Endothelial cell of umbilical vein (primary cell): Measurements from ENCODE around the gene FYB1. TPM values are rescaled to one million over a fixed set of nuclear protein-coding genes. Genes with fewer than 3 reads are reported as not detected.

Experiments used
- BruUV-seq: library from RNA; stranded (reverse); fragments of 400-500 nt; replicated peaks from 2 replicates; lab custom pipeline; 2021; lab: Mats Ljungman, UMichigan
- CTCF ChIA-PET: fragments of 300-600, 350-600 bp; sonication (Branson Sonifier 250); formaldehyde crosslinking; loops from one replicate; lab custom pipeline; 2021; ENCODE audit warnings: antibody characterized with exemption, inconsistent platforms; lab: Charles Lee
- POLR2A ChIA-PET: fragments of 300-600, 350-600 bp; sonication (Branson Sonifier 250); formaldehyde crosslinking; loops from one replicate; lab custom pipeline; 2021; ENCODE audit warnings: antibody characterized with exemption, inconsistent platforms; lab: Charles Lee
- DNase-seq: peaks from one replicate; pipeline ENCODE4 v3.0.0-alpha.2; 2011; ENCODE audit warnings: low read depth, low spot score
- FAIRE-seq: peaks from 2 replicates; lab custom pipeline; 2011; peaks lifted over from hg19 to GRCh38; lab: Jason Lieb, UNC
- H2AFZ ChIP-seq: 2 replicates; pipeline ENCODE4 v1.6.0; 2012; ENCODE audit warnings: low read depth, low read length, control low read depth, inconsistent platforms
- H3K27ac ChIP-seq: 2 replicates; pipeline ENCODE4 v1.5.1; 2011; ENCODE audit warnings: low read depth, mild to moderate bottlenecking, control low read depth, low read length, moderate library complexity; ENCODE audit not compliant: insufficient read depth
- H3K27me3 ChIP-seq, 2 experiments: 2 replicates each; pipeline versions ENCODE4 v1.6.0 to v1.6.1; 2011; ENCODE audit warnings: low read length in 2 of 2, mixed read lengths in 1 of 2; ENCODE audit not compliant: control insufficient read depth in 2 of 2, insufficient read depth in 2 of 2
- H3K36me3 ChIP-seq, 2 experiments: 2 replicates in 1 of 2; 3 replicates in 1 of 2; pipeline ENCODE4 v1.5.1; 2011; ENCODE audit warnings: low read length in 2 of 2, mild to moderate bottlenecking in 1 of 2, moderate library complexity in 1 of 2; ENCODE audit not compliant: control insufficient read depth in 2 of 2, insufficient read depth in 2 of 2; ENCODE audit errors: extremely low read depth in 1 of 2
- H3K4me1 ChIP-seq: 3 replicates; pipeline ENCODE4 v1.5.1; 2011; ENCODE audit warnings: mild to moderate bottlenecking, low read length; ENCODE audit not compliant: control insufficient read depth, insufficient read depth; ENCODE audit errors: extremely low read depth
- H3K4me2 ChIP-seq: 2 replicates; pipeline ENCODE4 v1.6.1; 2011; ENCODE audit warnings: low read length, control low read depth, mixed read lengths; ENCODE audit not compliant: insufficient read depth
- H3K4me3 ChIP-seq, 3 experiments: fragments of 200-600 bp in 1 of 3; sonication (generic), shearing (Covaris generic) in 1 of 3; replicated peaks in 1 of 3; 2 replicates each; pipeline ENCODE4 v1.5.1; 2011 to 2016; ENCODE audit warnings: control low read depth in 3 of 3, low read length in 3 of 3, mild to moderate bottlenecking in 2 of 3, inconsistent platforms in 1 of 3, low read depth in 1 of 3, moderate library complexity in 1 of 3; ENCODE audit not compliant: insufficient read depth in 1 of 3
- H3K79me2 ChIP-seq: 2 replicates; pipeline ENCODE4 v1.6.0; 2012; ENCODE audit warnings: low read length, inconsistent platforms; ENCODE audit not compliant: control insufficient read depth, insufficient read depth
- H3K9ac ChIP-seq: replicated peaks from 2 replicates; pipeline ENCODE3; 2011; ENCODE audit warnings: low read length, control low read depth; ENCODE audit not compliant: insufficient read depth; ENCODE audit errors: extremely low read depth
- H3K9me1 ChIP-seq: replicated peaks from 3 replicates; pipeline ENCODE4 v1.6.0; 2011; ENCODE audit warnings: mild to moderate bottlenecking, low read length; ENCODE audit not compliant: control insufficient read depth, insufficient read depth; ENCODE audit errors: extremely low read depth
- H3K9me3 ChIP-seq: replicated peaks from 2 replicates; pipeline ENCODE4 v1.5.1; 2012; ENCODE audit warnings: low read length, inconsistent platforms; ENCODE audit not compliant: control insufficient read depth, insufficient read depth
- H4K20me1 ChIP-seq: replicated peaks from 2 replicates; pipeline ENCODE3; 2011; ENCODE audit warnings: mild to moderate bottlenecking, low read length; ENCODE audit not compliant: control insufficient read depth, insufficient read depth; ENCODE audit errors: extremely low read depth
- CTCF ChIP-seq, 2 donors: IDR thresholded peaks; 1 replicate in 1 of 2; 2 replicates in 1 of 2; pipeline ENCODE4 v1.5.1; 2011; ENCODE audit warnings: low read length in 2 of 2, mild to moderate bottlenecking in 2 of 2, moderate library complexity in 2 of 2, control low read depth in 1 of 2, inconsistent platforms in 1 of 2, low read depth in 1 of 2; ENCODE audit not compliant: insufficient read depth in 1 of 2; ENCODE audit errors: extremely low read depth in 1 of 2
- EZH2 ChIP-seq: IDR thresholded peaks from 2 replicates; pipeline ENCODE4 v1.6.1; 2012; ENCODE audit warnings: borderline replicate concordance, low read depth, mild to moderate bottlenecking, moderate library complexity, low read length, inconsistent platforms; ENCODE audit not compliant: severe bottlenecking
- FOS ChIP-seq: IDR thresholded peaks from 2 replicates; pipeline ENCODE4 v1.6.1; 2011; ENCODE audit warnings: mild to moderate bottlenecking, low read length, moderate library complexity, borderline replicate concordance; ENCODE audit not compliant: insufficient read depth
- GATA2 ChIP-seq: IDR thresholded peaks from 2 replicates; pipeline ENCODE4 v1.7.0; 2011; ENCODE audit warnings: low read depth, mild to moderate bottlenecking, moderate library complexity, mixed read lengths, low read length; ENCODE audit not compliant: insufficient read length, insufficient read depth
- JUN ChIP-seq: IDR thresholded peaks from 2 replicates; pipeline ENCODE4 v1.6.1; 2011; ENCODE audit warnings: borderline replicate concordance, low read depth; ENCODE audit not compliant: insufficient read length, insufficient read depth
- MAX ChIP-seq: IDR thresholded peaks from 2 replicates; pipeline ENCODE4 v1.6.1; 2011; ENCODE audit not compliant: insufficient read depth, insufficient read length
- MYC ChIP-seq: IDR thresholded peaks from one replicate; pipeline ENCODE4 v1.6.1; 2011; ENCODE audit warnings: mild to moderate bottlenecking, low read depth, low read length
- POLR2A ChIP-seq: IDR thresholded peaks from 2 replicates; pipeline ENCODE4 v1.6.1; 2012; ENCODE audit warnings: low read depth, mild to moderate bottlenecking, control low read depth, low read length
- POLR2AphosphoS5 ChIP-seq: IDR thresholded peaks from 2 replicates; pipeline ENCODE4 v1.6.1; 2012; ENCODE audit warnings: low read depth, mild to moderate bottlenecking, control low read depth, low read length, moderate library complexity; ENCODE audit not compliant: insufficient read depth
- dilution Hi-C: fragments of 300-500 bp; cut with MboI; formaldehyde crosslinking; loops from one replicate; pipeline ENCODE4 v1.15.0; 2019; ENCODE audit warnings: low sequenced_read_pairs; ENCODE audit not compliant: extremely low pct_ligation_motif_present
- intact Hi-C: fragments of 100-400 bp; cut with micrococcal nuclease; formaldehyde crosslinking; loops from one replicate; pipeline ENCODE4 v1.10.0; 2022
- polyA plus RNA-seq, 4 experiments: library from polyadenylated mRNA; depleted of rRNA in 3 of 4; stranded (reverse) in 3 of 4; unstranded in 1 of 4; fragments of >200 nt; gene quantifications; 2 replicates each; pipeline versions ENCODE4 v1.2.1 to v1.2.3, GENCODE V29; 2011 to 2012; ENCODE audit warnings: missing spikeins in 1 of 4
- total RNA-seq: library from RNA; stranded (reverse); gene quantifications from 2 replicates; pipeline ENCODE4 v1.2.3, GENCODE V29; 2021

The FYB1 gene
- total and polyA plus RNA-seq, 2 donors (not counting 3 experiments of a cell fraction or from before 2014, with no cell fraction given) = 0.44 TPM; not detected in 1

GRCh38 chr5:39072925-39073766, 146.2 kb downstream of the FYB1 start:
- FAIRE-seq = no peak
- ChIA-PET POLR2A (no interaction called here), CTCF (interaction anchor here (0.8 to 2.6 kb wide), 7 partner anchors 7 to 213 kb away, joined by 3 to 25 read pairs (median 3); no protein-coding TSS in a partner anchor)
- DNase-seq = peak; percentile 78
- H3K9me1 ChIP-seq = no peaks in the 10 kb centered on the region
- dilution Hi-C loops (no loop called here), intact Hi-C loops (loop anchor here (10.0 kb wide), 3 partner anchors 142 to 472 kb away; partner anchors contain the start of genes DAB2 and FYB1)
- TSS peak; percentile 28 for BruUV-seq
- H3K27ac ChIP-seq = peak overlapping the region; percentile 90
- H4K20me1 ChIP-seq = peaks cover 5% of the 10 kb centered on the region
- peaks cover 0 to 1% of the 10 kb centered on the region in 2 experiments for H3K36me3 ChIP-seq
- H3K27me3 ChIP-seq = no peaks in the 10 kb centered on the region
- H2AFZ ChIP-seq = peak overlapping the region; percentile 2
- H3K4me3 ChIP-seq = peak overlapping the region; percentile 81 to 99 (median 92)
- peak overlapping the region; percentile 95 for H3K4me2 ChIP-seq
- peak overlapping the region; percentile 99 for H3K9ac ChIP-seq
- H3K9me3 ChIP-seq = no peaks in the 10 kb centered on the region
- peaks cover 35% of the 10 kb centered on the region for H3K4me1 ChIP-seq
- TF ChIP-seq EZH2 (no peak), JUN (peak; percentile 2), POLR2AphosphoS5 (no peak), POLR2A (no peak)
- H3K79me2 ChIP-seq = peaks cover 55% of the 10 kb centered on the region

GRCh38 chr5:39068099-39068498, 151.3 kb downstream of the FYB1 start:
- H3K9me3 ChIP-seq = no peaks in the 10 kb centered on the region
- no peak overlapping the region for H3K4me2 ChIP-seq
- H4K20me1 ChIP-seq = peaks cover 5% of the 10 kb centered on the region
- dilution Hi-C loops (no loop called here), intact Hi-C loops (no loop called here)
- no peak overlapping the region for H3K9ac ChIP-seq
- FAIRE-seq (no peak), DNase-seq (no peak)
- H3K79me2 ChIP-seq = peaks cover 90% of the 10 kb centered on the region
- peaks cover 11% of the 10 kb centered on the region for H3K4me1 ChIP-seq
- H3K36me3 ChIP-seq = peaks cover 0 to 1% of the 10 kb centered on the region in 2 experiments
- no peaks in the 10 kb centered on the region for H3K27me3 ChIP-seq
- H3K9me1 ChIP-seq = no peaks in the 10 kb centered on the region
- no TSS peak for BruUV-seq
- H3K27ac ChIP-seq = no peak overlapping the region
- CTCF ChIA-PET = no interaction called here
- TF ChIP-seq MAX = no peak
- no peak for TF ChIP-seq GATA2
- TF ChIP-seq FOS = no peak
- TF ChIP-seq POLR2AphosphoS5 = no peak
- TF ChIP-seq JUN = no peak
- no peak for TF ChIP-seq EZH2
- TF ChIP-seq CTCF (IDR thresholded peaks at IDR 0.05; ENCODE audit: extremely low read depth in 1 of 2, insufficient read depth in 1 of 2, low read depth in 1 of 2, low read length in 2 of 2) = no peak
- no peak for TF ChIP-seq MYC
- no peak for TF ChIP-seq POLR2A
- no peak overlapping the region for H3K4me3 ChIP-seq
- H2AFZ ChIP-seq = no peak overlapping the region
- POLR2A ChIA-PET = no interaction called here
